ENCODE data around the gene EPSTI1. TPM values are rescaled to one million over a fixed set of nuclear protein-coding genes. Genes with fewer than 3 reads are reported as not detected.

Gene EPSTI1
- total RNA-seq, 1 donor from 2014 or later = 2.1 TPM

DNA sequence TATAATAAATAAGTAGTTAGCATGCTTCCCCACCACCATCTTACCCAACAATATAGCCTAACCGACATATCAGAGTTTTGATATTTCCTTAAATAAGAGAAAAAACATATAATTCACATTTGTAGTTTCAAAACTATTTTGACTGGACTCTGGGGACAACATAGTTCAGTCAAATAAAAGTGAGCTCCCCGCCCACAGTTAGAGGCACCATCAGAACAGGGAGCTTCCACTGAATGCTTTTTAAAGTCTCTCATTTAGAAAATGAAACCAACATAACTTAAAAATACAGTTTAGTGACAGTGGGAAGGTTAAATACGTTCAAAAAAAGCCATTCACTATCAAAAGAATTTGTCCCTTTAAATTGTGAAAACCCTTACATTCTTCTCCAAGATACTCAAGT lies 92.8 kb downstream of the EPSTI1 start:
- peaks cover 13% of the 10 kb centered on the region for H3K4me1 Mint-ChIP-seq (ENCODE audit: low read depth)
- H3K9me3 Mint-ChIP-seq (ENCODE audit: low read depth) = no peaks in the 10 kb centered on the region
- no peaks in the 10 kb centered on the region for H3K27me3 Mint-ChIP-seq (ENCODE audit: low read depth)
- no peaks in the 10 kb centered on the region for H3K36me3 Mint-ChIP-seq (ENCODE audit: low read depth)
- TF ChIP-seq, protein P1, sequence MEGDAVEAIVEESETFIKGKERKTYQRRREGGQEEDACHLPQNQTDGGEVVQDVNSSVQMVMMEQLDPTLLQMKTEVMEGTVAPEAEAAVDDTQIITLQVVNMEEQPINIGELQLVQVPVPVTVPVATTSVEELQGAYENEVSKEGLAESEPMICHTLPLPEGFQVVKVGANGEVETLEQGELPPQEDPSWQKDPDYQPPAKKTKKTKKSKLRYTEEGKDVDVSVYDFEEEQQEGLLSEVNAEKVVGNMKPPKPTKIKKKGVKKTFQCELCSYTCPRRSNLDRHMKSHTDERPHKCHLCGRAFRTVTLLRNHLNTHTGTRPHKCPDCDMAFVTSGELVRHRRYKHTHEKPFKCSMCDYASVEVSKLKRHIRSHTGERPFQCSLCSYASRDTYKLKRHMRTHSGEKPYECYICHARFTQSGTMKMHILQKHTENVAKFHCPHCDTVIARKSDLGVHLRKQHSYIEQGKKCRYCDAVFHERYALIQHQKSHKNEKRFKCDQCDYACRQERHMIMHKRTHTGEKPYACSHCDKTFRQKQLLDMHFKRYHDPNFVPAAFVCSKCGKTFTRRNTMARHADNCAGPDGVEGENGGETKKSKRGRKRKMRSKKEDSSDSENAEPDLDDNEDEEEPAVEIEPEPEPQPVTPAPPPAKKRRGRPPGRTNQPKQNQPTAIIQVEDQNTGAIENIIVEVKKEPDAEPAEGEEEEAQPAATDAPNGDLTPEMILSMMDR (IDR thresholded peaks at IDR 0.05) = no peak
- DNase-seq (ENCODE audit: low spot score) = no peak
- no peak overlapping the region for H3K27ac Mint-ChIP-seq (ENCODE audit: unreplicated experiment)
- H3K4me3 Mint-ChIP-seq (ENCODE audit: unreplicated experiment) = no peak overlapping the region

DNA sequence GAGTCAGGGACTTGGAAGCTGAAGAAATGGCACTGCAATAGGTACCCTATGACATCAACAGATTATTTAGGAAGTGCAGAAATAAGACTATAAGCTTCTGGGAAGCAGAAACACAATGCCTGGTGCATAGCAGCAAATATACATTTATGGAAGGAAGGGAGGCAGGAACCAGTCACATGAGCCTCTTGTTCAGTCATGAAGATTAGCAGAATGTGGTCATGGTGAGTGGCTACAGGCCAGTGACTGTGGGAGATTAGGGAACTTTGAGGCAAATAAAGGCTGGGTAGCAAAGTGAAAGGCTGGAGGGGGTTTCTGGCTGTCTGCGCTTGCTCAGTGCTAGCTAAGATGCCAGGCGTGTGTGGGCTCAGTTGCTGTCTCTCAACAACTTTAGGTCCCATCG lies 96.3 kb downstream of the EPSTI1 start:
- TF ChIP-seq, protein P1 (IDR thresholded peaks at IDR 0.05) = no peak
- H3K4me3 Mint-ChIP-seq (ENCODE audit: unreplicated experiment) = no peak overlapping the region
- H3K9me3 Mint-ChIP-seq (ENCODE audit: low read depth) = no peaks in the 10 kb centered on the region
- H3K27ac Mint-ChIP-seq (ENCODE audit: unreplicated experiment) = no peak overlapping the region
- no peaks in the 10 kb centered on the region for H3K27me3 Mint-ChIP-seq (ENCODE audit: low read depth)
- no peaks in the 10 kb centered on the region for H3K36me3 Mint-ChIP-seq (ENCODE audit: low read depth)
- no peak for DNase-seq (ENCODE audit: low spot score)
- peaks cover 13% of the 10 kb centered on the region for H3K4me1 Mint-ChIP-seq (ENCODE audit: low read depth)

GRCh38 chr13:42894765-42895243 lies 97.2 kb downstream of the EPSTI1 start:
- Mint-ChIP-seq H3K9me3 (ENCODE audit: low read depth) (no peaks in the 10 kb centered on the region), H3K36me3 (ENCODE audit: low read depth) (no peaks in the 10 kb centered on the region), H3K27me3 (ENCODE audit: low read depth) (no peaks in the 10 kb centered on the region), H3K27ac (ENCODE audit: unreplicated experiment) (no peak overlapping the region), H3K4me1 (ENCODE audit: low read depth) (peaks cover 13% of the 10 kb centered on the region), H3K4me3 (ENCODE audit: unreplicated experiment) (no peak overlapping the region)
- DNase-seq (ENCODE audit: low spot score) = no peak
- TF ChIP-seq, protein P1 (IDR thresholded peaks at IDR 0.05) = no peak

GRCh38 chr13:42893214-42893671 lies 98.8 kb downstream of the EPSTI1 start:
- Mint-ChIP-seq H3K4me1 (ENCODE audit: low read depth) (peaks cover 8% of the 10 kb centered on the region), H3K27me3 (ENCODE audit: low read depth) (no peaks in the 10 kb centered on the region), H3K36me3 (ENCODE audit: low read depth) (no peaks in the 10 kb centered on the region), H3K9me3 (ENCODE audit: low read depth) (no peaks in the 10 kb centered on the region), H3K4me3 (ENCODE audit: unreplicated experiment) (no peak overlapping the region), H3K27ac (ENCODE audit: unreplicated experiment) (no peak overlapping the region)
- TF ChIP-seq, protein P1 (IDR thresholded peaks at IDR 0.05) = no peak
- no peak for DNase-seq (ENCODE audit: low spot score)

- H3K4me1 Mint-ChIP-seq (ENCODE audit: low read depth) = peaks cover 8% of the 10 kb centered on the region
- H3K27me3 Mint-ChIP-seq (ENCODE audit: low read depth) = no peaks in the 10 kb centered on the region
- DNase-seq (ENCODE audit: low spot score) = no peak
- H3K36me3 Mint-ChIP-seq (ENCODE audit: low read depth) = no peaks in the 10 kb centered on the region
- H3K4me3 Mint-ChIP-seq (ENCODE audit: unreplicated experiment) = no peak overlapping the region
- H3K27ac Mint-ChIP-seq (ENCODE audit: unreplicated experiment) = no peak overlapping the region
- no peaks in the 10 kb centered on the region for H3K9me3 Mint-ChIP-seq (ENCODE audit: low read depth)
- TF ChIP-seq, protein P1 (IDR thresholded peaks at IDR 0.05) = no peak
These were observed 99.3 kb downstream of the EPSTI1 start for GRCh38 chr13:42892760-42893159.
